ENCODE results near the gene MAZ.
"Not testable (repeated sequence)": the region's sequence is repeated elsewhere in the genome, so short reads cannot be mapped to it uniquely, and the experiment has no call there.

The MAZ gene

GRCh38 chr16:29784157-29784556, 22.2 kb upstream of the MAZ start:
- DNase-seq (ENCODE audit: low spot score): no peak

DNA sequence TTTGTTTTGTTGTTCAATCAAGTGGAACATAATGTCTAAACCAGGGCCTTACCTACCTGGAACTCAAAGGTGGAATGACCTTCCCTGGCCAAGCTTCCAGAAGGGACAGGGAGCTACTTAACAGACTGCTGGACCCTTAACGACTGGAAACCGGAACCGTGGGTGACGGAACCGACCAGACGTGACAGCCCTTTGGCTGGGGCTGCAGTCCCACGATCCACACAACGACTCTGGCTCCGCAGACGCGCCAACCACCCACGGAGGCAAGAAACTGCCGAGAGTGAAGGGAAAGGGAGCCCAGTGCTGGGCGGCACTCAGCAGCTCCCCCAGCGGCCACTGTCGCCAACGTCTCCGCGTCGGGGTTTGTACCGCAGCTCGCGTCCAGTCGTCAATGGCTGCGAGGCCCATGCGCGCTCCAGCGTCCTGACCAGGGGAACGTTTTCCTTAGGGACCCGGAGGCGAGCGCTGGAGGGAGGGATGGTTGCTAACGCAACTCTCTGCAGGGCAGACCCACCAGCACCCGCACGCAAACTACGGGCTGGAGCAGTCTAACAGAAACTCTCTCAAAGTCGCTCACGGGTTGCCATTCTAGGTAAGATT, 21.3 kb upstream of the MAZ start:
- DNase-seq (ENCODE audit: low spot score): no peak

GRCh38 chr16:29787155-29787554, 19.2 kb upstream of the MAZ start:
- DNase-seq (ENCODE audit: low spot score): not testable (repeated sequence)

DNA sequence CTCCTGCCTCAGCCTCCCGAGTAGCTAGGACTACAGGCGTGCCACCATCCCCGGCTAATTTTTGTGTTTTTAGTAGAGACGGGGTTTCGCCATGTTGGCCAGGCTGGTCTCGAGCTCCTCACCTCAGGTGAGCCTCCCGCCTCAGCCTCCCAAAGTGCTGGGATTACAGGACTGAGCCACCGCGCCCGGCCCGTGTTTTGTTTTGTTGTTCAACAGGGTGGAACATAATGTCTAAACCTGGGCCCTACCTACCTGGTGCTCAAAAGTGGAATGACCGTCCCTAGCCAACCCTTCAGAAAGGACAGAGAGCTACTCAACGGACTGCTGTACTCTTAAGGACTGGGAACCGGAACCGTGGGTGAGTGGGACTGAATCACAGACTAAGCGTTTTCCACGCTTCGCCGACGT, 16.6 kb upstream of the MAZ start:
- DNase-seq (ENCODE audit: low spot score): no peak

GRCh38 chr16:29790183-29790948, 16.0 kb upstream of the MAZ start, which contains the start of gene KIF22:
Gene KIF22, plus strand, starts transcription at chr16:29790751. Its CDS starts 9 bp downstream, at chr16:29790760.
- peak; percentile 98 for DNase-seq (ENCODE audit: low spot score)

DNA sequence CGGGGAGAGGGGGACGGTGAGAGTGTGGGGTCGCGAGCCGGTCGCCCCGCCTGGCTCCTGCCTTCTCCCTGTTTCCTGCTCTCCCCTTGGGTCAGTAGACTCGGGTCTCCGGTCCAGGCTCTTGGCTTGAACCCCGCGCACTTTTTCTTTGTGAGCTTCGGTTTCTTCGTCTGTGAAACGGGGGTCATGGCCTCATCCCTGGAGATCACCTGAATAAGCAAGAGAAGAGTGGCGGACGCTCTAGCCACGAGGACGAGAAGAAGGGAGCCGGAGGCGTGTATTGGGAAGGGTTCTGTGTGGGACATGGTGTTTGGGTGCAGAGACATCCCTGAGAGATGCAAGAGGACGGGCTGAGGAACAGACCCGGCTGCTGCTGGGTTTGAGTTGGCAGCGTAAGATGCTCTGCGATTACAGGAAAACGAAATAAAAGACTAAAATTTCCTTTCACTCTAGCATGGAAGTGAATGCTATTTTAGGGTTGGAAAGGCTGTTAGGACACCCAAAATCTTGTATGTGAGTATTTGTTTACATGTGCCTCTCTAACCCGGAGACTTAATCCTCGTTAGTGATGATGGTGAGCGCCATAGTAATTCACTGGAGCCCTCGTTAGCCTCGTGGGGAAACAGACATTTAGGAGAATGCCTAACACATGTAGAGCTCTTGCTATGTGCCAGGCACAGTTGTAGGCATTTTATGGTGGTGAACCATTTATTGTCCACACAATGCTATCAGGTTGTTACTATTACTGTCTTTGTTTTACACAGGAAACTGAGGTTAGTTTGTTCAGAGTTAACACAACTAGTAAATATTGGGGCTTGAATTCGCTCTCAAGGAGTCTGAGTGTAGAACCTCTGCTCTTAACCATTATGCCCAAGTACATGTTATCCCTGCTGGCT, 15.1 kb upstream of the MAZ start:
- DNase-seq (ENCODE audit: low spot score): no peak

DNA sequence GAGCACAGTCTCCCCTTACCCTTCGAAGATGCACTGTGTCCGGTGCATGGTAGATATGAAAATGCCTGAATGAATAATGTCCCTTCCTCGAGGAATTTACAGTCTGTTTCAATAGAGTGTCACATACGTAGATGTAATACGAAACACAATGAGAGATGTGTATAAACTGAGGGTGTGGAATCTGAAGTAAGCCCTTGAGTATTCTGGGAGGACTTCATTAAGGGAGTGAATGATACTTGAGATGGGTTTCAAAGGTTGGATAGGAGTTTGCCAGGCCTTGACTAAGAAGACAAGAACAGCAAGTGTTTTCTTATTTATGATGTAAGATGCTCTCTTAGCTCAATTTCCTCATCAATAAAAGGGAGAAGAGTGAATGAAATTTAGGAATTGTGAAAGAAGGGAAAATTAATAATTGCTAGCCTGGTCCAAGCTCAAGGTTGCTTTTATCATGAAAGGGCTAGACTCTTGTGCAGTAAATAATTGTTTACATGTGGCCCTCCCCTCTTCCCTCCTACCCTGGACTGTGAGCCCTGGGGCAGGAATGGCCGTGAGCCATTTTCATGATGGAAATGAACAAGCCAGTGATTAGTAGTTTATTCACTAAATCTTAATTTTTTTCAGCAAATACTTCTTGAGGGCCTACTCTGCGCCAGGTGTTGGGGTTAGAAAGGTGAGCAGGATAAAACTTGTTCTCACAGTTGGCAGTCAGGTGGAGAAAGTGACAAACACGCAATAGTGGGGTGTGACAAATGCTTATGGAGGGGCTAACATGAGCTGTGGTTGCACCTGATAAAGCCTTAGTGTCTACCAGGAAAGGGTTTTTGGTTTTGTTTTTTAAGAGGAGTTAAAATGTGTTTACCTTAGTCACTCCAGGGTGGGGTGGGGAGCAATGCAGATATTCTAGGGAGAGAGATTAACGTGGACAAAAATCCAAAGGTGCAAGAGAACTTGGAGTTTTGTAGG, 14.2 kb upstream of the MAZ start:
- DNase-seq (ENCODE audit: low spot score): no peak

DNA sequence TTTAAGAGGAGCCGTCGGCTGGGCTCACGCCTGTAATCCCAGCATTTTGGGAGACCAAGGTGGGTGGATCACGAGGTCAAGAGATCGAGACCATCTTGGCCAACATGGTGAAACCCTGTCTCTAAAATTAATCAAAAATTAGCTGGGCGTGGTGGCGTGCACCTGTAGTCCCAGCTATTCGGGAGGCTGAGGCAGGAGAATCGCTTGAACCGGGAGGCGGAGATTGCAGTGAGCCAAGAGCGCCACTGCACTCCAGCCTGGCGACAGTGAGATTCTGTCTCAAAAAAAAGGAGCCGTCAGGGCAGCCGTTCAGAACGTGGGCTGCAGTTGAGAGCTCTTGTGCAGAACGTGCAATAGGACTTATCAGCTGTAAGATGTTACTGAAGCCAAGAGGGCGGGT, 13.2 kb upstream of the MAZ start:
- DNase-seq (ENCODE audit: low spot score): not testable (repeated sequence)

GRCh38 chr16:29794231-29794710, 12.1 kb upstream of the MAZ start:
- DNase-seq (ENCODE audit: low spot score): no peak

DNA sequence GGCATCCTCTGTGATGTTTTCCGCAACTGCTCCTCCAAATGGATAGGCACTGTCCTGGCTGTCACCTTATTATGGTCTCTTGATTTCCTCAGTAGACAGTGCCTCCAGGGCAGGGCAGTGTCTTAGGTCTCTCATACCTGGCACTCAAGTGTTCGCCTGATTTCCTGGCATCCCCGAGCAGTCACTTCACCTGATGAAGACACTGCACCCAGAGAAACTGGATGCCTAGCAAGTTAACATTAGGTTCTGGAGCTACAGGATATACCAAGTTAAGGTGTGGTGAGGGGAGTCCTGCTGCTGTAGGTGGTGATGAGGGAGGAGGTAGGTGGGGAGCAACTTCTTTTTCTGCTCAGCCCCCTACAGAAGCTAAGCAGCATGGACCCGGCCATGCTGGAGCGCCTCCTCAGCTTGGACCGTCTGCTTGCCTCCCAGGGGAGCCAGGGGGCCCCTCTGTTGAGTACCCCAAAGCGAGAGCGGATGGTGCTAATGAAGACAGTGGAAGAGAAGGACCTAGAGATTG, 3.9 kb upstream of the MAZ start:
- DNase-seq (ENCODE audit: low spot score): no peak

- no peak for DNase-seq (ENCODE audit: low spot score)
Measured at GRCh38 chr16:29804020-29804419, 2.3 kb upstream of the MAZ start.

GRCh38 chr16:29804455-29805231, 1.7 kb upstream of the MAZ start:
- no peak for DNase-seq (ENCODE audit: low spot score)

DNA sequence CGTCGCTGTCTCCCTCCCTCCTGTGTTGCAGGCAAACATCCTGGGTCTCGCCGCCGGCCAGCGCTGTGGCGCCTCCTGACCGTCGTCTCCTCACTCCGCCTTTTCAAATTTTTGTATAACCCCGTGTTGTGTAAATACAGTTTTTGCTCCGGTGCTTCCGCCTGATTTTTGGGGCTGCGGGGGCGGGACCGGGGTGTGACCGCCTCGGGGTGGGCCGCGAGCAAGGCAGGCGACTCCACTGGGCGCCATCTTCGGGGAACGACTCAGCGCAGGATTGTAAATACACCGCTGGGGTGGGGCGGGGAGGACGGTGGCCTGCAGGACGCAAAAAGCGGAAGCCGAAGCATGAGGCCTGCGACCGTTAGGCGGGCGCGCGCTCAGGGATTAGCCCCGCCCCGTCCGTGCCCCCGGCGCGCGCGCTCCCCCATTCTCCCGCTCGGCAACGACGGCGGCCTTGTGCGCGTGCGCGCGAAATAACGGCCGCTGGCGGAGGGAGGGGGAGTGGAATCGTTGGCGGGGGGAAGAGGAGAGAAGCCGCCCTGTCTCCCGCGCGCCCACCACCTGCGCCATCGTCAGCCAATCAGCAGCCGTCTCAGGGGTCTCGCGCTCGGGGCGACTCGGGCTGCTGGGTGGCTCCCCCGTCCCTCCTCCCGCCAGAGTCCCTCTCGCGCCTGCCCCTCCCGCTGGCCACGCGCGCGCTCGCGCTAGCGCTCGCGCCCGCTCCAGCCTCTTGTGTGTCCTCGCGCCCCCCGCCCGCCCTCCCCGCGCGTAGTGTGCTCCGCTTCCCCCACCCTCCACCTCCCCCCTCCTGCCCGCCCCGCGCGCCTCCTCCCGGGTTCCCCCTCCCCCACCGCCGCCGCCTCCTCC, 864 bp upstream of the MAZ start:
- DNase-seq (ENCODE audit: low spot score): peak; percentile 99

- peak; percentile 77 for DNase-seq (ENCODE audit: low spot score)
Measured at GRCh38 chr16:29806641-29807425, 504 bp downstream of the MAZ start.

- DNase-seq (ENCODE audit: low spot score): peak; percentile 88
Measured at GRCh38 chr16:29807426-29808218, 1.3 kb downstream of the MAZ start.

GRCh38 chr16:29808219-29808900, 2.0 kb downstream of the MAZ start:
- DNase-seq (ENCODE audit: low spot score): no peak
